CD14-positive monocyte (primary cell): ENCODE measurements around the gene SMIM32. TPM values are rescaled to one million over a fixed set of nuclear protein-coding genes. Genes with fewer than 3 reads are reported as not detected.

Experiments
- DNase-seq, 3 donors: peaks; one replicate each; pipeline ENCODE4 v3.0.0-alpha.2; 2011 to 2022
- H2AFZ ChIP-seq: 2 replicates; pipeline ENCODE4 v1.6.0; 2012; ENCODE audit warnings: mild to moderate bottlenecking, low read depth, low read length, inconsistent platforms; ENCODE audit not compliant: insufficient read depth, poor library complexity, severe bottlenecking
- H3K27ac ChIP-seq, 2 donors: 1 replicate in 1 of 2; 2 replicates in 1 of 2; pipeline ENCODE4 v1.5.1; 2012 to 2013; ENCODE audit warnings: low read length in 2 of 2, control low read depth in 1 of 2, inconsistent platforms in 1 of 2, low read depth in 1 of 2, mild to moderate bottlenecking in 1 of 2
- H3K27me3 ChIP-seq, 2 donors: one replicate each; pipeline versions ENCODE4 v1.6.0 to v1.6.1; 2011 to 2013; ENCODE audit warnings: low read length in 2 of 2; ENCODE audit not compliant: control insufficient read depth in 2 of 2, insufficient read depth in 2 of 2
- H3K36me3 ChIP-seq, 2 donors: replicated peaks in 1 of 2; 1 replicate in 1 of 2; 2 replicates in 1 of 2; pipeline versions ENCODE4 v1.5.1 to v1.6.1; 2012 to 2013; ENCODE audit warnings: low read length in 2 of 2, control low read depth in 1 of 2, inconsistent platforms in 1 of 2, mild to moderate bottlenecking in 1 of 2; ENCODE audit not compliant: insufficient read depth in 2 of 2, control insufficient read depth in 1 of 2
- H3K4me1 ChIP-seq, 2 donors: 1 replicate in 1 of 2; 2 replicates in 1 of 2; pipeline versions ENCODE4 v1.5.1 to v1.6.1; 2012 to 2013; ENCODE audit warnings: low read length in 2 of 2, control low read depth in 1 of 2, inconsistent platforms in 1 of 2, mild to moderate bottlenecking in 1 of 2, moderate library complexity in 1 of 2; ENCODE audit not compliant: insufficient read depth in 2 of 2, control insufficient read depth in 1 of 2
- H3K4me2 ChIP-seq: replicated peaks from 2 replicates; pipeline ENCODE3; 2012; ENCODE audit warnings: low read length, moderate library complexity, mild to moderate bottlenecking; ENCODE audit not compliant: poor library complexity, severe bottlenecking; ENCODE audit errors: extremely low read depth
- H3K4me3 ChIP-seq, 3 experiments: fragments of 200-600 bp in 1 of 3; sonication (generic) in 1 of 3; replicated peaks in 1 of 3; 1 replicate in 2 of 3; 2 replicates in 1 of 3; pipeline ENCODE4 v1.5.1; 2011 to 2013; ENCODE audit warnings: low read length in 3 of 3, mild to moderate bottlenecking in 3 of 3, control low read depth in 2 of 3, low read depth in 2 of 3, inconsistent platforms in 1 of 3, moderate library complexity in 1 of 3
- H3K79me2 ChIP-seq: 2 replicates; pipeline ENCODE4 v1.6.0; 2012; ENCODE audit warnings: mild to moderate bottlenecking, control low read depth, inconsistent platforms, low read length, moderate library complexity; ENCODE audit not compliant: insufficient read depth
- H3K9ac ChIP-seq: 2 replicates; pipeline ENCODE4 v1.6.0; 2017; ENCODE audit warnings: low read length, mild to moderate bottlenecking; ENCODE audit not compliant: insufficient read depth, poor library complexity, severe bottlenecking
- H3K9me3 ChIP-seq, 2 donors: replicated peaks in 1 of 2; 1 replicate in 1 of 2; 2 replicates in 1 of 2; pipeline versions ENCODE4 v1.5.1 to v1.6.1; 2012 to 2013; ENCODE audit warnings: low read length in 2 of 2, control low read depth in 1 of 2; ENCODE audit not compliant: control insufficient read depth in 1 of 2, insufficient read depth in 1 of 2
- H4K20me1 ChIP-seq: 2 replicates; pipeline ENCODE4 v1.6.0; 2012; ENCODE audit warnings: mild to moderate bottlenecking, low read length, control low read depth, moderate library complexity; ENCODE audit not compliant: insufficient read depth
- H3K27ac Mint-ChIP-seq, 7 donors: one replicate each; pipeline ENCODE4 v1.8.0; 2020; ENCODE audit warnings: mild to moderate bottlenecking in 7 of 7, mixed read lengths in 7 of 7, moderate library complexity in 6 of 7, inconsistent platforms in 2 of 7
- H3K27me3 Mint-ChIP-seq, 3 donors: one replicate each; pipeline ENCODE4 v1.8.0; 2021 to 2022; ENCODE audit warnings: low read depth in 3 of 3, mild to moderate bottlenecking in 3 of 3, mixed read lengths in 3 of 3, moderate library complexity in 3 of 3, inconsistent platforms in 1 of 3
- H3K36me3 Mint-ChIP-seq, 2 donors: one replicate each; pipeline ENCODE4 v1.8.0; 2020; ENCODE audit warnings: mixed read lengths in 2 of 2, inconsistent platforms in 1 of 2, mild to moderate bottlenecking in 1 of 2
- H3K4me1 Mint-ChIP-seq: one replicate; pipeline ENCODE4 v1.8.0; 2020; ENCODE audit warnings: mild to moderate bottlenecking, mixed read lengths
- H3K4me3 Mint-ChIP-seq, 2 donors: one replicate each; pipeline ENCODE4 v1.8.0; 2020; ENCODE audit warnings: mild to moderate bottlenecking in 2 of 2, mixed read lengths in 2 of 2, moderate library complexity in 1 of 2
- H3K9me3 Mint-ChIP-seq, 7 donors: one replicate each; pipeline ENCODE4 v1.8.0; 2020 to 2022; ENCODE audit warnings: mixed read lengths in 7 of 7, mild to moderate bottlenecking in 6 of 7, moderate library complexity in 6 of 7, inconsistent platforms in 2 of 7
- whole genome bisulfite sequencing: methylation state at CpG from one replicate; pipeline ENCODE4 v1.1.5; 2013; ENCODE audit warnings: missing lambda C conversion rate; ENCODE audit not compliant: insufficient coverage; 5-methylcytosine and 5-hydroxymethylcytosine counted together
- intact Hi-C, 2 donors: fragments of 100-400 bp; cut with micrococcal nuclease; formaldehyde crosslinking; loops; one replicate each; pipeline versions ENCODE4 v1.15.0 to v1.15.1; 2023
- polyA plus RNA-seq, 3 donors: library from polyadenylated mRNA; depleted of rRNA in 1 of 3; unstranded in 2 of 3; stranded (reverse) in 1 of 3; fragments of 300-500 nt in 2 of 3; fragments of >200 nt in 1 of 3; fragmentation: Illumina TruSeq in 2 of 3; gene quantifications; 1 replicate in 2 of 3; 2 replicates in 1 of 3; pipeline ENCODE4 v1.2.3, GENCODE V29; 2012 to 2021
- TF ChIP-seq, protein P1 (sequence below): fragments of 200-600 bp; IDR thresholded peaks from one replicate; pipeline ENCODE4 v1.8.0; 2022; ENCODE audit warnings: antibody characterized with exemption, mild to moderate bottlenecking

Gene SMIM32
- polyA plus RNA-seq, 3 donors = not detected

DNA sequence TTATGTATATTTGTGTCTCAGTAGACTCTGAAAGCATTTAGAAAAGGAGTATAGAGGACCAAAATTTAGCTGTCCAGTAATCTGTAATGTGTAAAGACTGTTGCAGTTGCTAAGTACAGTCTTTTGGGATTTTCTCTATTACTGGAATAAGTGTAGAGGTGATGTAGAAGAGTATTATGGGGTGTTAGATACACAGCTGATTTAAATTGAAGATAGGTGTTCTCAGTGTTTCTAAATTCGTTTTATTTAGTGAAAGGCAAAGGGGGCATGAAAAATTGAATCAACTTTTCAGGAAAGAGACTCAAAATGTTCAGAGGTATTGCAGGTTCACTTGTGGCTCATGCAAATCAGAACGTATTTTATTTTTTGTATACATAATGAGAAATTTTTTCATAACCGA, 46.8 kb downstream of the SMIM32 start:
- Histone ChIP-seq H4K20me1 (peaks cover 88% of the 10 kb centered on the region), H3K9me3 (no peaks in the 10 kb centered on the region), H3K36me3 (peaks cover 0 to 6% of the 10 kb centered on the region in 2 donors), H3K79me2 (peaks cover 83% of the 10 kb centered on the region), H3K27ac (no peak overlapping the region), H3K4me2 (no peak overlapping the region), H3K4me1 (peaks cover 3 to 8% of the 10 kb centered on the region in 2 donors), H3K9ac (no peak overlapping the region), H3K4me3 (no peak overlapping the region), H3K27me3 (no peaks in the 10 kb centered on the region), H2AFZ (no peak overlapping the region)
- peaks cover 6 to 9% of the 10 kb centered on the region in 2 donors for H3K36me3 Mint-ChIP-seq
- TF ChIP-seq, protein P1, sequence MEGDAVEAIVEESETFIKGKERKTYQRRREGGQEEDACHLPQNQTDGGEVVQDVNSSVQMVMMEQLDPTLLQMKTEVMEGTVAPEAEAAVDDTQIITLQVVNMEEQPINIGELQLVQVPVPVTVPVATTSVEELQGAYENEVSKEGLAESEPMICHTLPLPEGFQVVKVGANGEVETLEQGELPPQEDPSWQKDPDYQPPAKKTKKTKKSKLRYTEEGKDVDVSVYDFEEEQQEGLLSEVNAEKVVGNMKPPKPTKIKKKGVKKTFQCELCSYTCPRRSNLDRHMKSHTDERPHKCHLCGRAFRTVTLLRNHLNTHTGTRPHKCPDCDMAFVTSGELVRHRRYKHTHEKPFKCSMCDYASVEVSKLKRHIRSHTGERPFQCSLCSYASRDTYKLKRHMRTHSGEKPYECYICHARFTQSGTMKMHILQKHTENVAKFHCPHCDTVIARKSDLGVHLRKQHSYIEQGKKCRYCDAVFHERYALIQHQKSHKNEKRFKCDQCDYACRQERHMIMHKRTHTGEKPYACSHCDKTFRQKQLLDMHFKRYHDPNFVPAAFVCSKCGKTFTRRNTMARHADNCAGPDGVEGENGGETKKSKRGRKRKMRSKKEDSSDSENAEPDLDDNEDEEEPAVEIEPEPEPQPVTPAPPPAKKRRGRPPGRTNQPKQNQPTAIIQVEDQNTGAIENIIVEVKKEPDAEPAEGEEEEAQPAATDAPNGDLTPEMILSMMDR = no peak
- no peaks in the 10 kb centered on the region for H3K9me3 Mint-ChIP-seq
- H3K27me3 Mint-ChIP-seq = no peaks in the 10 kb centered on the region
- H3K4me1 Mint-ChIP-seq = peaks cover 14% of the 10 kb centered on the region
- H3K4me3 Mint-ChIP-seq = no peak overlapping the region
- intact Hi-C loops = no loop called here
- no peak for DNase-seq
- no peak overlapping the region for H3K27ac Mint-ChIP-seq
- 88% methylated on average over 1 of the region's 3 CpGs for WGBS

DNA sequence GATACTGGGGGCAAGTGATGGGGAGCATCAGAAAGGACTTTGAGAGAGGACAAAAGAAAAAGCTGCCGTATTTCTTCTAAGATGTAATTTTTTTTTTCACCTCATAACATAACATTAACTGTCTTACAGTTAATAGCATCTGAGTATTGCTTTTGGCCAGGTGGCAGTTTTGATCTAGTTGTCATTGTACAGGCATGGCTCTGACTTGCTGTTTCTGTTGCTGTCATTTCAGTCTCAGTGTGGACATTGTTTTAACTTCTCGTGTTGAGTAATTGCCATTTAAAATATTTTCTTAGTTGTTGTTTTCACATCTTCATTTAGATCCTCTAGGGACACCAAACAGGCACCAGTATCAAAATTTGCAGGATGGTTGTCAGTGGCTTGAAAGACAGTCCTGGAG, 47.9 kb downstream of the SMIM32 start:
- no peaks in the 10 kb centered on the region for H3K9me3 Mint-ChIP-seq
- H3K27ac Mint-ChIP-seq = no peak overlapping the region
- Histone ChIP-seq H3K36me3 (peaks cover 0 to 4% of the 10 kb centered on the region in 2 donors), H4K20me1 (peaks cover 87% of the 10 kb centered on the region), H3K9me3 (no peaks in the 10 kb centered on the region), H3K4me2 (no peak overlapping the region), H3K4me1 (peaks cover 3 to 7% of the 10 kb centered on the region in 2 donors), H2AFZ (no peak overlapping the region), H3K4me3 (no peak overlapping the region), H3K9ac (no peak overlapping the region), H3K27ac (no peak overlapping the region), H3K27me3 (no peaks in the 10 kb centered on the region), H3K79me2 (peaks cover 88% of the 10 kb centered on the region)
- intact Hi-C loops = no loop called here
- no peaks in the 10 kb centered on the region for H3K27me3 Mint-ChIP-seq
- H3K4me1 Mint-ChIP-seq = peaks cover 12% of the 10 kb centered on the region
- peaks cover 2 to 7% of the 10 kb centered on the region in 2 donors for H3K36me3 Mint-ChIP-seq
- TF ChIP-seq, protein P1 = no peak
- no peak overlapping the region for H3K4me3 Mint-ChIP-seq
- no peak for DNase-seq
- no CpG with 5 or more reads among the region's 2 CpGs for WGBS
